ENCODE results near the gene PHYHIPL.

Gene PHYHIPL

DNA sequence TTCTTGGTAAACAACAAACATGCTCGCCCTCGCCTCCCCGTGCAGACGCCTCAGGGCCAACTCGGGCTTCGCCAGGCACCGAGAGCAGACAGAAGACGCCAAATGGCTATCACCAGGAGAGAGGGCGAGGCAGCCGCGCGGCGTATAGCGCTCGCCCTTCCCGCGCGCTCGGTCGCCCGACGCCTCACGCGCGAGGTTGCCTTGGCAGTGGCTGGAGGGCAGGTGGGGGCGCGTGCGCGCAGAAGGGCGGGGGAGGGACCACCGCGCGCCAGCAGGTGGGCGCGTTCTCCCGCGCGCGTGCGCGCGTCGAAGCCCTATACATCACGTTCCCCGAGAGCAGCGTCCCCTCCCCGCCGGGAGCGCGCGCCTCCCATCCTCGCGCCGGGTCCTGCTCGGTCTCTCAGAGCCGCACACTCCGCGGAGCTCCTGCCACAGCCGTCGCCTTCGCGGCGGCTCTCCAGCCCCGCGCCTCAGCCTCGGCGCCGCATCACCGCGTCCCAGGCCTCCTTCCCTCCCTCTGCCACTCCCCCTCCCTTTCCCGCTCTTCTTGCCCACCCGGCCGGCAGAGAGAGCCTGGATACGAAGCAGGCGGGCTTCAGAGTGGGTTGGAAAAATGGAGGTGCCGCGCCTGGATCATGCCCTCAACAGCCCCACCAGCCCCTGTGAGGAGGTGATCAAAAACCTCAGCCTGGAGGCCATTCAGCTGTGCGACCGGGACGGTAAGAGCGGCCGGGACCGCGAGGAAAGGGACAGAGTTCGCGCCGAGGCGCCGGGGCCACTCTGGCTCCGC, at the start of gene PHYHIPL:
TSS of gene PHYHIPL (plus strand) at position 403 of the 790 bp plus-strand sequence. CDS start at position 614, 211 bp downstream.
- no peak for DNase-seq (ENCODE audit: low read depth, low spot score)

DNA sequence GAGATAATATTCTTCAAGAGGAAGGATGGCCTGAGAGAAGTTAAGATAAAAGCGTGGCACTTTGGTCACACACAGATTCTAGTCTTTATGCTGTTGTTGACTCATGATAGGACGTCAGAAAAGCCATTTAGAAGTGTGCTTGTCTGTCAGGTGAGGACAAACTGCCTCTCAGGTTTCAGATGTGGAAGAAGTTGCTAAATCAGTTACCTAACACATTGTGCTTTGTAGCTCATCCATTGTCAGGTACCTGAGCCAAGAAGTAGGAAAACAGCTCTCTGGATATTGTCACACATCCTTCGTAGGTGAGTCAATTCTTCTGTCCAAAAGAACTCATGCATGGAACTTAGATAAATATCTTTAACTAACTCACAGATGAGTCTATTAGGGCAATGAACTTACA, 49.5 kb upstream of the PHYHIPL start:
- DNase-seq (ENCODE audit: low read depth, low spot score) = no peak

DNA sequence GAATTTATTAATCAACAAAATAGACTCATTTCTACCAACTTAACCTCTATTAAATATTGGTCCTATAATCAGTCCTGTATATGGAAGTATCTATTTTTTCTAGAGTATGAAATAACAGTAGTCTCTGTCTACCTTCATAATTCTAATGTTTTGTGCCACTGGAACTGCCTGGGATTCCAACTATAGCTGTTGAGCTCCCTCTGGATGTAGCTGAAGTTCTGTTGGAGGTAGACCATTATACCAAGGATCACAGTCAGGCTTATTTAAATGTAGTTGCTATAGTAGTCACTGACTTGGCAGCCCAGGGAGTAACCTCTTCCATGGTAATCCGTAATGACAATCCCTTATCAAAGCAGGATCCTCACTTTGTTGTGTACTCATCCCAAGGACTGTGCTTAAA, 48.5 kb upstream of the PHYHIPL start:
- DNase-seq (ENCODE audit: low read depth, low spot score) = no peak

DNA sequence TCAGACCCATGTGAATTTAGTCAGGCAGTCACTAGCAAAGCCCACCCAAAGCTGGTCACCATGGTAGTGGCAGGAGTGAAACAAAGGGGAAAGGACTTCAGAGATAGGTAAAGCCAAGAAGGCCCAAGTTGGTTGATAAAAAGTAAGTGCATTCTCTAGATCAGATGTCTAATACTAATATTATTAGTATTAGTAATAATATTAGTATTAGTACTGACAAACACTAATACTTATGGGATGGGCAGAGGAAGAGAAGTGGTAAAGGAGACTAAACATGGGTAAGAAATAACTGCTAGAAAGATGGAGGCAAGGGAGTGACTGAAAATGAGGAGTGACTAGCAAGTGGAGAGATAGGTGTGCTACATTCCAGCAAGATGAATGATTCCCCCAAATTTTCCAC, 46.6 kb upstream of the PHYHIPL start:
- no peak for DNase-seq (ENCODE audit: low read depth, low spot score)

DNA sequence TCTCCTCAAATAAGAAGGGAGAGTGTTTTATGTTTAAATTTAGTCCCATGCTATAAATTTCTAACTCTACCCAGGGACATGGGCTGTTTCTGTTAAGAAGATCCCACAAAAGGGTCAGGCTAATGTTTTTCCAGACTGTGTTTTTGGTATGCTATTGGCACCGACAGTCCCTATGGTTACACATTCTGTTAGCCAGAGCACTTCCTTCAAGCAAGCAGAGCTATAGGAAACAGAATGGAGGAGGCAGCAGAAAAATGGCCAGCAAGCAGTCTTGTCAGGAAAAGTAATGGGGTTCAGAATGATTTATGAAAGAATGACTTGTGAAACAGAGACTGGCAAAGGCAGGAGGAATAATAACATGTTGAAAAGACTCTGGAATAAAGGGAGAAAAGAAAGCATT, 44.8 kb upstream of the PHYHIPL start:
- no peak for DNase-seq (ENCODE audit: low read depth, low spot score)

DNA sequence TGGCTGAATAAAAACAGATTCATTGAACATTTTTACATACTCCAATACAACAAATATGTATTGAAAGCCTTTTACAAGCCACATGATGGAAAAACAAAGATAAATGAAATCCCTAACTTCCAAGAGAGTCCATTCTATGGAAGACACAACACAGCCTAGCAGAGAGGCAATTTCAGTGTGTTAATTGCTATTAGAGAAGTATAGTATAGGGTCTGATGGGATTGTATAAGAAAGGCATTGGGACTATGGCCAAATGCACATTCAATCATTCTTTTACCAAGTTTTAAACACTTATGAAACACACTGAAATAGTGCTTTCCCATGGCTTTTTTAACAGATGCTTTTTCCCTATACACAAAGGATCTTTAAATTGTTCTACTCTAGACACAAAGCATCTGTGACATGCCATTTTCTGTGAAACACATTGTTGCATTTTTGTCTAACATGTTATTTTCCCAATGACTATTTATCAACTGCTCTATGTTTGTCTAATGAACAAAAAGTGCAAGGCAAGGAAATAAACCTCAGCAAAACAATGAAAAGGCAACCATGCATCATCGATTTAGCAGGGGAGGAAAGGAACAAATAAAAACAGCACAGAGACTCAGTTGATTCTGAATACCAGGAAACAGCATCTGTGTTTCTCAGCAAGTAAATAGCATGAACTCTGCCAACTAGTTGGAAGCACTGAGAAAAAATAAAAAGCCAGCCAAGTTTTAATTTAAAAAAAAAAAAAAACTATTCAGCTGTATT, 42.4 kb upstream of the PHYHIPL start:
- DNase-seq (ENCODE audit: low read depth, low spot score) = no peak

DNA sequence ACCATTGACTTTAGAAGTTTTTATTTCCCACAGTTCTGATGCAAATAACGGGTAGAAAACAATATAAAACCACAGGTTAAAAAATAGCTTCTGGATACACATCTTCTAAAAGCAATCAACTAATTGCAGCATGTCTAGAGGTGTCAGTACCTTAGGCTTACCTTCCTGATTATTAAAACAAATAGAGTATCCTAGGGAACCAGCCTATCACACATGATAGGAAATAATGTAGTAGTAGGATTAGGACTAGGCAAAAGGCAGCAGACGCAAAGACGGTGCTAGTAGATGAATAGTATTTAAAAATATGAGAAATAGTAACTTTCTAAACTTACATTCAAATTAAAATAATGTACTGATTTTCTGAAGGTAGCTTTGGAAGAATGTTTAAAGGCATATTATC, 41.7 kb upstream of the PHYHIPL start:
- no peak for DNase-seq (ENCODE audit: low read depth, low spot score)

DNA sequence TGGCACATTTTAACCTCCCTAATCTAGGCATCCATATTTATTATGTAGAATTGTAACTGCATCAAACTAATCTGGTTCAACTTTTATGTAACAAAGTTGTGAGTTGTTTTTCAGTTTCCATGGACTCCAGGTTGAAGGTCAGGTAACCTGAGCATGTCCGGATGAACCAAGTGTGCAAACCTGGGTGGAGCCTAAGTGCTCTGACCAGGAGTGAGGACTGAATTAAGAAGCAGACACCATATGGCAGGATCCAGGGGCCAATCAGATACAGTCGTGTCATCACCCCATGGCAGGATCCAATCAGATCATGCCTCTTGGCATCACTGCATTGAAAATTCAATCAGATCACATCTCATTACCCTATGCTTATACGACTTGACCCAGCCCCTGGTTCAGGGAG, 41.2 kb upstream of the PHYHIPL start:
- DNase-seq (ENCODE audit: low read depth, low spot score) = no peak

DNA sequence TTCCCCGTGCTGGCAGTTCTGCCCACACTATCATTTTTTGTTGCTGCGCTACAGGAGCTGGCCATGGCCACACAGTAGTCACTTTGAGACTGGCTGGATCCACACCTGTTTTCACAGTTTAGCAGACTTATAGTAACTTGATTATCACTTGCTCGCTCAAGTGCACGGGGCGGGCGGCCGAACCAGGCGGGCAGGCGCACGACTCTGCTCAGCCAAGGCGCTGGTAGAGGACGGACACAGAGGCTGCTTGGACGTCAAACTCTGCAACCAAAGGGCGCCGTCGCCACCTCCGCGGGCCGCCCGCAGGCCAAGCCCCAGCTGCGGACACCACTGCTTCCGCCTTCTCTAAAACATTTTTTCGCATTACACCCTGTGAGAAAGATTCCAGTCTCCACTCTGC, 38.4 kb upstream of the PHYHIPL start:
- DNase-seq (ENCODE audit: low read depth, low spot score) = no peak

DNA sequence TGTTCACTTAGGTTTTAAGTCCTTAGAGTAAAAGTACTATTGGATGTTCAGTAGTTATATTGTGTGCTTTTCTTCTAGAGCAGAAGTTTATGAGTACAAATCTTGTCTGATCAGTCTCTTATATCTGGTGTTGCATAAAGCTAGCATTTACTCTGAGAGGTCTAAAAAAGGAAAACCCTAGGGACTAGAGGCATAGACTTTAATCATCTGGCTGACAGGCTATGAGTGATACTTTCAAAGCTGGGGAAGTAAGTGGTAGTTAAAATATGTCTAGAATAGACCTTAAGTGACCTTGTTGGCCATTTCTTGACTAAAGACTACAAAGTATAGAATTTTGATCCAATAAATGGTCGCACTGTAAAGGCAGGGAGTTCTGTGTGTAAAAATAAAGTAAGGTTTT, 32.9 kb upstream of the PHYHIPL start:
- no peak for DNase-seq (ENCODE audit: low read depth, low spot score)

DNA sequence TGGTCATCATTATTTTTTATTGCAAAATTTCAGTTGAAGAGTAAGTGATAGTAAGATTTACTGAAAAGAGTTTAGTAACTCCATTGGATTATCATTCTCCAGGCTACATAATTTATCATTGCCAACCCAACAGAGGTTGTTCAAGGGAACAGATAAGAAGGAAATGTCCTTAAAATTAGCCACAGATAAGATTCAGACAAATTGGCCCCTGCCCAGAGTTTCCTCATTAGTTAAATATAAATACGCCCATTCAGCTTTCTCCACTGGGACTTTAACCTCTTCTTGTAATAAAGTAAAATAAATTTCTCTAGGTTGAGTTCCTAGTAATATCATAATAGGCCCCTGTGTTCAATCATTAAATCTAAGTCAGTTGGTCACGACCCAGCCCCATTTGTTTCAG, 27.7 kb upstream of the PHYHIPL start:
- DNase-seq (ENCODE audit: low read depth, low spot score) = no peak

DNA sequence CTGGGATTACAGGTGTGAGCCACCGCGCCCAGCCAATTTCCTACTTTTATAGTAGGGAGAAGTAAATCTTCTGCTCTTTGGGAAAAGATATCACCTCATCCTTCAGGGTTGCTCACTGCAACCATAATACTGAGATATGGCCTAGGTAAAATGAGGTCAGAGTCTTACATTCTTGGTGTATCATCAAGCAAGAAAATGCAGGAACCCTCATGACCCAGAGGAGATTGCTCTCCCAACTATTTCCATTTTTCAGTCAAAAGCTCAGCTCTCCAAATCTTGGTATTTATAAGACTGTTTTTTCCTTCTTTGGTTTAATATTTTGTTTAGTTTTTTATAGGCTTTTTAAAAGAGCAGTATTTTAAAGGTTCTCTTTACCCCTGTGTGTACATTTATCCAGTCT, 20.9 kb upstream of the PHYHIPL start:
- no peak for DNase-seq (ENCODE audit: low read depth, low spot score)

DNA sequence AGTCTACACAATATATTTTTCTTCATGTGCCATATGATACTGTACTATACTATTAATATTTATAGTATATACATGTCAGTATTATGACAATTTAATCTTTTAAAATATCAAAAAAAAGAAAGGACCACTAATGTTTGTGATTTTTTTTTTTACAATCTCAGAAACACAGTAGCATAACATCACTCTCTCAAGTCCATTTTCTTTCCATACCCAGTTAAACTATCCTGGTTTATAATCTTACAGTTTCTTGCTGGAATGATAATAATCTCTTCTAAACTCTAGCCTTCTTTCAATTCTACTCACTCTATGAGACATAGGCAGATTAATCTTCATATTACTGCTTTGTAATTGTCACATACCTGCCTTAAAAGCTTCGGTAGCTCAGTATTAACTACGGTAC, 8.9 kb upstream of the PHYHIPL start:
- no peak for DNase-seq (ENCODE audit: low read depth, low spot score)

DNA sequence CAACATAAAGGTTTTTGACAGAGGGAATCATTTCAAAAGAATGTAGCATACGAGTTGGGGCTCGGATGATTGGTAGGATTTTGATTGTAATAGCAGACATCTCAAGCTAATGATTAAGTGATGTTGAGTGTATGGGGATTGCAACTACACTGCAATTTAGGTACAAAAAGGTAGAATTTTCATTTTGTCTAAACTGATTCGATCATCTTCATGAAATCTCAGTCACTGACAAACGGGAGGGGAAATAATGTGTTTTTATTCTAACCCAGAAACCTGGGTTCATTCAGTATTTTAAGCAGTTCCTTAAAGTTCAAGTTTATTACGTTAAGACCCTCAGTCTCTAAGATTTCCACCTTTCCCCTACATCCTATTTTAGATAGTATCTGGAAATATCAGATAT, 3.9 kb upstream of the PHYHIPL start:
- no peak for DNase-seq (ENCODE audit: low read depth, low spot score)

DNA sequence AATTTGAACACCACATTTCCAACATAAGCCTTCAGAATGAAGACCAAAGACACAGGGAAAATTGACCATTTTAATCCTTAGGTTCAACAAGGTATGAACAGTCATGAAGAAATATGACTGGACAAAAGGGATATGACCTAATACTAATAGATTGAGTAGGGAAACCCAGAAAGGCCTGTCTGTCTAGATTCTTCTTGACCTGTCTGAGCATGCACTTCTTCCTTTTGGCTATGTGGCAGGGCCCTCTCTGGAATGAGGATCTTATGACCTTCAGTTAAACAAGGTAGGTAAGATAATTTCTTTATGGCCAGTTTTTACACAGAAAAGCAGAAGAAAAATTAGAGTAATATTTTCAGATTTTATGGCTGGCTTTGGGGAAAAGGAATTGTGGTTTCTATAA, 3.0 kb upstream of the PHYHIPL start:
- no peak for DNase-seq (ENCODE audit: low read depth, low spot score)

DNA sequence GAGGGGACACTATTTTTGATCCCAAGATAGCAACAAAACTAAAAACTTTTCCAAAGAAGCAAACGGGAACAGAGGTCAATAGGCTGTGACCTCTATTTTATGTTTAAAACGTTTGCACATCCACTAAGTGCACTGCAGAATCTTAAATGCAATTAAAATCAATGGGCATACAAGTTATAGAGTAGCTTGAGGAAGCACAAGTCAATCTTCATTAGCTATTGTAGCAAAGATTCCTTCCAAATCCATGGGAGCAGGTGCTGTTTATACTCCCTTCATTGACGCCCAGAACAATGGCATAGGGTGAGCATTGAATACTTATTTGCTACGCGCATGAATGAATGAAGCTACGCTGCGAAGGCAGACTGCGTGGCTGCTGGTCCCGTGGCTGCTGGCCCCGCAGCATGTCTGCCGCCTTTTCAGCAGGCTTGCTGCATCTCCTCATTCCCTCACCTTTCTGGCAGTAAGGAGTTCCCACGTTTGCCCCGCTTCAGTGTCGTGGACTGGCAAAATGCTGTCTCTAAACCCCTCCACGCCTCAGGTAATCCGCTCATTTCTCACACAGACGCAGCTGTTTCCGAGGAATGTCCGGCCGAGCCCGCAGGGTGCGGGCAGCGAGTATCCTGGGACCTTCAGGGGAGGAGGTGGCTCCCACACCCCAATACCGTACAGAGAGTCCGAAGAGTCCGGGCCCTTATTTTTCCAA, 754 bp upstream of the PHYHIPL start:
- DNase-seq (ENCODE audit: low read depth, low spot score) = no peak

DNA sequence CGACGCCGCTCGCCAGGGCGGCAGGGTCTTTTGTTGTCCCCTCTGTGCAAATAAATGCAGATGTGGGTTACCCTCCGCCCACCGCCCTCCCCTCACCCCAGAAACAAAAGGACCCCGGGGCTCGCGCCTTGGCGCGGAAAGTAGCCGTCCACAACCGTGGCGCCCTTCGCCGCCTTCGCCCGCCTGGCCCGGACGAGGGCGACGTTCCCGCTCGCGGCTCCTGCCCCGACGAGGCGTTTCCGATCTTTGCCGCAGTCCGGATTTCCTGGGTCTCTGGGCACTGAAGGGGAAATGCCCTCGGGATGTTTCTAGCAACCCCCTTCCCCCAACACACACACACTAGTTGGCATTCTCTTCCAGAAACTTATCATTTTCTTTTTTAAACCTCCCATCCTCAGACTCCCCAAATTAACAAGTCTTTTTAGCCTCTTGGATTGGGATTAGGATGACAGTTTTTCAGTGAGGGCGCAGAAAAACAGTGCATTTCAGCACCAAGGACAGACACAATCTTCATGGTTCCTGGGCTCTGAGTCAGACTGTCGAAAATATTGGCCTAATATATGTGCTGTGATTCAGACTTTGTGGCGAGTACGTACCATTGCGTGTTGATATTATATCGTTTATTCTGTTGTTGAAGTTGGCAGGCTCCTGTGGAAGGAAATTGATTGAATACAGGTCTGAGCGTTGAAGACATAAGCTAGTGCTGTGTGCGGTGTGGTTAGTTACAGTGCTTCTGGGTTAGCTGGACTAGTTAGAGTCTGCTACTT, 771 bp downstream of the PHYHIPL start:
- no peak for DNase-seq (ENCODE audit: low read depth, low spot score)

DNA sequence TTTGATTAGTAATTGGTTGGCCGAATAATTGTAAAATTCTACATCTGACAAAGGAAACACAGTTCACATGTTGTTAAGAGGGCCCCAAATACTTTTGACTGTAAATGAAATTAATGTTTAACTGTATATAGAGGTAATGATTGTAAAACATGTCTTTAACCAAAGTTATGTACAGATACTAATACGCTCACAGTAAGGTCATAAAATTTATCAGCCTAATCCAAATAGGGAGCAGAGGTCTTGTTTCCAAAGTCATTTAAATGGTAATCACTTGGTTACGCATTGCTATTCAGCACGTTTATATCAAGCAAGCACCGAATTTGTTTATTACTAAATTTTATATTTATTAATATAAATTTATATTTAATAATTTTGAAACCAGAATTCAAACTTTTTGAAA, 1.4 kb downstream of the PHYHIPL start:
- no peak for DNase-seq (ENCODE audit: low read depth, low spot score)

DNA sequence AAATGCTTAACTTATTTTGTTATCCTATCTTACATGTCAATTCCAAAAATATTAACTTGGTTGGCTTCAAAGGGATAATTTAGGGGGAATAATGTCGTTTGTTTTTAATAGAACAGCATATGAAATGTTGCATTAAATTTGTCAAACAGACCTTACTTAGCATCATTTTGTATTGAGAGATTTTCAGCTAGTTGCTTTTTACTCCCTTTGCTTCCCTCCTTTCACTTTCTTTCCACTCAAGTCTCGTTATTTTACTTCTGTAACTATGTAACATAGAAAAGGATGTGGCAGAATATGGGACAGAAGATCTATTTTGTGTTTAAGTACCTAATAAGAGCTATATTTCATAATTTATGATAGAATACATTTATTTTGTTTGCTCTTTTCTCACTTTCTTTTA, 2.6 kb downstream of the PHYHIPL start:
- DNase-seq (ENCODE audit: low read depth, low spot score) = no peak

DNA sequence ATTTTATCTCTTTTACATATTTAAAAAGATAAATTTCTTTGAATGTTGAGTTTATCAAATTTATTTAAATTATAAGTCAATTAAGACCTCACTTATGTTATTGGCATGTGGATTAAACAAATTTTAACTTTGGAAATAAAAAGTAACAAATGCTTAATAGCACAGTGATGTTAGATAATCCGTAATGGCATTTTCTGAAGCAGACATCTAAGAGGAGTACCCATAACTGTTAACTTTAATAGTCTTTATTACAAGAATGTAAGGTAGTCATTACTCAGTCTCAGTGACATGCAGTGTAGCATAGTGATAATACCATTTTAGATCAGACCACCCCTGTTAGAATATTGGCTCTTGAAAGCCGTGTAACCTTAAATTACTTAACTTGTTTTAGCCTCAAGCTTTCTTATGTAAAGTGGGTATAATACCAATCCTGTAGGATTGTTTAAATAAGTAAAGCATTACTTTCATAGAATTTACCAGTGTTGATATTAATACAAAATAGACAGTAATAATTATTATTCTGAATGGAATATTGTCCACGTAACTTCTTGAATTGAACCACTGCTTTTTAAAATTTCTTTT, 4.3 kb downstream of the PHYHIPL start:
- no peak for DNase-seq (ENCODE audit: low read depth, low spot score)

DNA sequence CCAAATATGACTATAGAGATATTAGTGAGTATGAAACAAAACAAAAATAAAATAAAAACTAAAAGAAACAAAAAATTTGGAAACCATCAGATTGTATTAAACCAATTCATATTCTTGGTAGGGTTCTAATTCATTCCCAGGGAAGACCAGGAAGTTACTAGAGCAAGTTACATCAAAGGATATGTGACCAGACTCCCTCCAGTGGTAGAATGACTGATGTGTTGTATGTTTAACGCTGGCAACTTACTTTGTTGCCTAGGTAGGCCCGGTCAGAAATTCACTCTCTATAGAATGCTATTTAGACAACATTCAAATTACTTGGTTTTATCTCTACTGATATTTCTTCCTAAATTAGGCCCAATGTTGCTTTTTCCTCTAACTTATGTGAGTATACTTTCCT, 5.2 kb downstream of the PHYHIPL start:
- DNase-seq (ENCODE audit: low read depth, low spot score) = no peak

DNA sequence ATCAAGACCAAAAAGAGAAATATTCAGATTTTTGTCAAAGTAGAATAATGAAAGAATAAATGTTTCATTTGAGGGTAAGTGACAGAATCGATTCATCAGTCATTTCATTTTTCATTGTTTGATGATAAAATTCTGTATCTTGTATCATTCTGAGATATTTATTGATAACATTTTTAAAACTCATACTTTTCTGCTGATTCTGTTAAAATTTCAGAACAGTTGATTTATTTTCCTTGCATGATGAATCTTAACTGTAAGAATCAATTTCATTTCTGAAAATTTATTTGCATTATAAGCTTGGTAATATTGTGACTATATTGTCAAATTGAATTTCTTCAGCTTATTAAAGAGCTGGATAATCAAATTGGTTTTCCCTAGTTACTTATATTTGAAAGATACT, 13.9 kb downstream of the PHYHIPL start:
- no peak for DNase-seq (ENCODE audit: low read depth, low spot score)

Measured in iPS DF 19.7 (cell line).